ENCODE results near the gene FBLN2. TPM values are rescaled to one million over a fixed set of nuclear protein-coding genes. Genes with fewer than 3 reads are reported as not detected.

The FBLN2 gene
- polyA plus RNA-seq, 2 of the 4 experiments (the other 2 are of a cell fraction), result 1.1 to 2.7 TPM

- ChIA-PET CTCF (interaction anchor here (6.5 kb wide), 1 partner anchor 9 kb away, joined by 56 read pairs; no protein-coding TSS in a partner anchor), POLR2A (no interaction called here)
- Histone ChIP-seq H3K4me3 (no peak overlapping the region), H3K9me3 (no peaks in the 10 kb centered on the region), H3K4me1 (no peaks in the 10 kb centered on the region), H3K4me2 (no peak overlapping the region), H3K27ac (no peak overlapping the region)
- no peak for TF ChIP-seq RARB (CRISPR knock-in tag; IDR thresholded peaks at IDR 0.05)
- TF ChIP-seq HOXB5 (CRISPR knock-in tag; IDR thresholded peaks at IDR 0.05), result no peak
- TF ChIP-seq TFCP2L1 (CRISPR knock-in tag; IDR thresholded peaks at IDR 0.05), result no peak
- no peak for TF ChIP-seq CBX2 (IDR thresholded peaks at IDR 0.05; ENCODE audit: borderline replicate concordance, low read depth)
- TF ChIP-seq KDM1A (IDR thresholded peaks at IDR 0.05; ENCODE audit: low read depth), result no peak
- no peak for TF ChIP-seq HES2 (IDR thresholded peaks at IDR 0.05)
- TF ChIP-seq FOSL2 (IDR thresholded peaks at IDR 0.05), result no peak
- TF ChIP-seq FOSL2 (CRISPR knock-in tag; IDR thresholded peaks at IDR 0.05), result no peak
- no peak for TF ChIP-seq CHD4 (IDR thresholded peaks at IDR 0.05; ENCODE audit: borderline replicate concordance)
- no peak for TF ChIP-seq ATOH8 (CRISPR knock-in tag; IDR thresholded peaks at IDR 0.05; ENCODE audit: low read depth)
- no peak for TF ChIP-seq EP300 (IDR thresholded peaks at IDR 0.05)
- no peak for TF ChIP-seq HDAC2 (IDR thresholded peaks at IDR 0.05)
- no peak for TF ChIP-seq SMC3 (IDR thresholded peaks at IDR 0.05)
- WGBS (ENCODE audit: missing lambda C conversion rate), result 43% methylated on average over 4 of the region's 4 CpGs
- FAIRE-seq (no peak), DNase-seq (ENCODE audit: low read depth in 1 of 2, low spot score in 1 of 2) (no peak), ATAC-seq (no peak)
Observed at GRCh38 chr3:13666227-13666619, 117.3 kb downstream of the FBLN2 start.

- FAIRE-seq (no peak), DNase-seq (ENCODE audit: low read depth in 1 of 2, low spot score in 1 of 2) (no peak), ATAC-seq (0 out of 6 replicates have a peak, but pooled peaks of 1 of the 2 experiments have one; percentile 15)
- CTCF ChIA-PET, result interaction anchor here (0.6 to 6.5 kb wide), 2 partner anchors 10 to 80 kb away, joined by 3 to 56 read pairs; no protein-coding TSS in a partner anchor
- Histone ChIP-seq H3K27ac (no peak overlapping the region), H3K4me1 (no peaks in the 10 kb centered on the region), H3K4me3 (no peak overlapping the region), H3K9me3 (no peaks in the 10 kb centered on the region), H3K4me2 (no peak overlapping the region)
- TF ChIP-seq CHD4 (IDR thresholded peaks at IDR 0.05; ENCODE audit: borderline replicate concordance) (no peak), CBX2 (IDR thresholded peaks at IDR 0.05; ENCODE audit: borderline replicate concordance, low read depth) (no peak), GATA3 (IDR thresholded peaks at IDR 0.05; ENCODE audit: borderline replicate concordance) (no peak), CTCF (IDR thresholded peaks at IDR 0.05) (no peak), HMGXB4 (CRISPR knock-in tag; IDR thresholded peaks at IDR 0.05; ENCODE audit: borderline replicate concordance) (no peak), SMC3 (IDR thresholded peaks at IDR 0.05) (no peak), HOXA7 (CRISPR knock-in tag; IDR thresholded peaks at IDR 0.05) (no peak), MAFK (IDR thresholded peaks at IDR 0.05; ENCODE audit: partially characterized antibody) (no peak), RARB (CRISPR knock-in tag; IDR thresholded peaks at IDR 0.05) (no peak)
- 48% methylated on average over 18 of the region's 18 CpGs for WGBS (ENCODE audit: missing lambda C conversion rate)
- POLR2A ChIA-PET, result no interaction called here
Observed at GRCh38 chr3:13666781-13667709, 118.1 kb downstream of the FBLN2 start.

All from A549 (cell line).